Stimulated activated CD4-positive, alpha-beta T cell treated with anti-CD3 and anti-CD28 coated beads, Interleukin-12 subunit alpha, Interleukin-12 subunit beta, amount 100 ng/mL, for 48 hours (primary cell): ENCODE results near the gene TLR8.
"Not testable (repeated sequence)": the region's sequence is repeated elsewhere in the genome, so short reads cannot be mapped to it uniquely, and the experiment has no call there.

Experiments
- DNase-seq, 3 donors: peaks; one replicate each; pipeline ENCODE4 v3.0.0-alpha.2; 2020; ENCODE audit warnings: low read depth in 2 of 3, low spot score in 1 of 3

The TLR8 gene

GRCh38 chrX:12946406-12946805 is 40.0 kb downstream of the TLR8 start:
- DNase-seq = no peak

DNA sequence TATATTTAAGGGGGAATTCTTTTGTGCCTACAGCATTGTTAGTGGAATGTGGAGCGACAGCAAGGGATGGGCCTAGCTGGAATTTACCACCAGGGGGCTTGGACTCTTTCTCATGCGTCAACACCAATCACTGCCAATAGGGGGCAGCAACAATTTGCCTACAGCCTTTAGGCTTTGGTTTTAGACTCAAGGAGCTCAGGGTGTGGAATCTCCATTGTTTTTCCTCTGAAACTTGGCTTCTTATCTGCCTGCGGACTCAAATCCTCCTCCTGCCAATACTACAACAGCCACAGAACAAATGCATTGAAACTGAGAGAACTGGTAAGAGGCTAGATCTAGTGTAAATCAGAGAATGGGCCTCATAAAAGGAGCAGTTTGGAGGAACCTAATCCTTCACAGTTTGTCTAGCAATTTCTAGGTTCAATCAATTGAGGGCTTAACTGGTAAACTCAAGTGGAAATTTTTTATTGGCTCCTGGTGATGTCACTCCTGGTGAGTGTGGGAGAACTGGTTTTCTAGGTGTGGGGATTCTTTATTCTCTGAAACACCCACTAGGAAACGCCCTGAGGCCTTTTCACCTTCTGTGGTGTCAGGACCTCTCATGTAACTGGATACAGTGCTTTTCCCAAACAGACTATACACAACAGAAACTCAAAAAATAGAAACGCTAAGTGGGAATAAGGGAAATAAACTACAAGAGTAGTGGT is 40.6 kb downstream of the TLR8 start:
- DNase-seq = peak; percentile 57 to 91 (median 63)

- DNase-seq = no peak
Observed at GRCh38 chrX:12947545-12948235, 41.3 kb downstream of the TLR8 start.

- no peak for DNase-seq
Observed at GRCh38 chrX:12948495-12948894, 42.1 kb downstream of the TLR8 start.

DNA sequence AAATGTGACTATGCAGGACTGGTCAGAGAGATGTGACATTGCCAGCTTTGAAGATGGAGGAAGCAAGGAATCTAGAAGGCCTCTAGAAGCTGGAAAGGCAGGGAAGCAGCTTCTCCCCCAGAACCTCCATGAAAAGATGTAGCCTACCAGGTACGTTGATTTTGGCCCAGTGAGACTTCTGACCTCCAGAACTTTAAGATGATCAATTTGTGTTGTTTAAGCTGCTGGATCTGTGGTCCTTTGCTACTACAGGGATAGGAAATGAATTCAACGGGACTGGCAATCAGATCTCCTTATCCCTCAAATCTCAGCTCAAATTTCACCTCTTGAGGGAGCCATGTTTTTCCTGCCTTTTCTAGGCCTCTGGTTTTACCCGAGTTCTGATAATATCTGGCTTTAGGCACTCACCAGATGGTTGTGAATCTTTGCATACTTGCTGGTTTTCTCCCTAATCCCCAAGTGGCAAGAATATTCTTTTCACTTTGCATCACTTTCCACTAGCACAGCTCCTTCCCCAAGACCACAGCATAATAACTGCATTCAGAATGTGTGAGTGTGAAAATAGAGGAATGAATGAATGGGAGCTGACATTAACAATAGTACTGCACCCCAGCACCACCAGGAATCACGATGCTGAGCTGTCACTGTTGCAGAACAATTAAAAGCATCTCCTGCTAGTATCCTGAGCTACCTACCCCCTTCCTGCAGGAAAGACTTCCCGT is 42.9 kb downstream of the TLR8 start:
- DNase-seq = no peak

DNA sequence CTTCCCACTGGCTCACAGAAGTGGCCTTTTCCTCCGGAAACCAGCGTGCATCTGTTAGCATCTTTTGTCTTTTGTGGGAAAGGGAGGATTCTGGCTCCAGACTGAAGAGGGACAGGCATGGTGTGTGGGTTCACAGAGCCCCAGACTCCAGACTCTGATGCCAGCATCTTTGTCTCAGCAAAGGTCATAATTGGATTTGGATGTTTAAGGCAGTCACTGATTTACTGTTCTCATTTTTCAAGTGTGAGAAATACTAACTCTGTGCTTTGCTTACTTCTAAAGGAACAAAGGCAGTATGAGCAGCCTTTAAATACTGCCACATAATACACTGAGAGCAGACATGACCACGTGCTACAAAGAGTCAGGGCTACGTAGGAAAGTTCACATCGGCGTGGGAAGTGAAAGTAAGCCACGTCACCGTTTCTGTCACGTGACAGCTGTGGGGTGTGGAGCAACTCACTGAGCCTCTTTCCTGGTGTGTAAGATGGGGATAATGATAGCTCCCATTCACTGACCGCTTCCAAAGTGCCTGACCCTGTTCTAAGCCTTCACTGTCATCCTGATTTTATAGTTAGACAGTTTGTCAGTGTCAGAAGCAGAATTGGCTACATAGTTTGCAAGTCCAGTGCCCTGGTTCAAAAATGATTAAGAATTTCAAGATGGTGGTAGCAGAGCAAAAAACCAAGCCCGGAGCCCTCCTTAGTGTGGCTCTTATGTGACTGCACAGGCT is 43.7 kb downstream of the TLR8 start:
- DNase-seq = peak; percentile 74 to 91 (median 82)

DNA sequence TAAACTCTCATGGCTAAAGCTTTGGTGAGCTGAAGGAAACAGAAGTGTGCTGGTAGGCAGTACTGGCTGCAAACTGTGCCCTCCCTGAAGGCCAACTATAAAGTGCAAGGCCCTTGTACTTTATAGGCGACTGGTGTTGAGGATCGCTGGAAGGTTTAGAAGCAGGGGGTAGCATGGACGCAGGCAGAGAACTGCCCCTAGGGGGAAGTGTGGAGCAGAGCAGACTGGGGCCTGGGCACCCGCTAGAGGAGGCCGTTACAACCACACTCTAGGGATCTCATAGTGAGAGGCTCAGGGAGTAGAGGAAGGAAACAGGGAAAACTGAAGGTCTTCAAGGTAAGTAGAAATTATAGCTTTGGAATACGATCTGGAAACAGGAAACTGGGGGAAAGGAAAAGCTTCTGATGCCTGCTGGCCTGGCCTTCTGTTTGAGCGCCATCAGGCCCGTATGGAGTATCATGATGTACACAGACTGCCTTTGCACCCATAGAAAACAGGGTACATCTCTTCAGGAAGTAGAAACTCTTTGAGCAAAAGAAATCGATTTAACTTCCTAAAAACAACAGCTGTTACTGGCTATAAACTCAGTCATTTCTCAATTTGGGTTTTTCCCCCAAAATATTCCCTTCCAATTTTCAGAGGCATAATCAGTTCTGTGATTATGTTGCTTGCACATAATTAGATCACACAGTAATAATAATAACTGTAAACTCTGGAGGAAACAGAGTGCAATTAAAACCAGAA is 44.6 kb downstream of the TLR8 start:
- DNase-seq = peak in 2 of 3 donors; percentile 53 to 69

- DNase-seq = no peak
Observed at GRCh38 chrX:12951595-12951975, 45.2 kb downstream of the TLR8 start.

GRCh38 chrX:12953420-12953819 is 47.0 kb downstream of the TLR8 start:
- DNase-seq = no peak

GRCh38 chrX:12954376-12954775 is 48.0 kb downstream of the TLR8 start:
- DNase-seq = no peak

DNA sequence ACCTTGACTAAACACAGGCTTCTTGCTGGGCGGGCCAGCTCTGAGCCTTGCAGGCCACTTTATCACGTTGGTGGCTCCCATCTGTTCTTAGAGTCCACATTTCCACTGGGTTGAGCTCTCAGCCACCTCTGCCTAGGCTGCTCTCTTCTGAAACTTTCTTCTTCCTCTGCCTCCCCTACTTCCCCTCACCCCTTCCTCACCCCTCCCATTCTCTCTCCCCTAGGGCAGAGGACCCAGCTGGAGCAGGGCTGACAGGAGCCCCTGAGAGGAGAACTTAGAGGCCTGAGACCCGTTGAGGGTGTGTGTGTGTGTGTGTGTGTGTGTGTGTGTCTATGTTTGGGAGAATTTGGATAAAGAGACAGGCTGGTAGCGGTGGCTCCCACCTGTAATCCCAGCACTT is 48.6 kb downstream of the TLR8 start:
- DNase-seq = no peak

- DNase-seq = peak in 1 of 3 donors; percentile 51
Observed at GRCh38 chrX:12955882-12956703, 49.7 kb downstream of the TLR8 start.

DNA sequence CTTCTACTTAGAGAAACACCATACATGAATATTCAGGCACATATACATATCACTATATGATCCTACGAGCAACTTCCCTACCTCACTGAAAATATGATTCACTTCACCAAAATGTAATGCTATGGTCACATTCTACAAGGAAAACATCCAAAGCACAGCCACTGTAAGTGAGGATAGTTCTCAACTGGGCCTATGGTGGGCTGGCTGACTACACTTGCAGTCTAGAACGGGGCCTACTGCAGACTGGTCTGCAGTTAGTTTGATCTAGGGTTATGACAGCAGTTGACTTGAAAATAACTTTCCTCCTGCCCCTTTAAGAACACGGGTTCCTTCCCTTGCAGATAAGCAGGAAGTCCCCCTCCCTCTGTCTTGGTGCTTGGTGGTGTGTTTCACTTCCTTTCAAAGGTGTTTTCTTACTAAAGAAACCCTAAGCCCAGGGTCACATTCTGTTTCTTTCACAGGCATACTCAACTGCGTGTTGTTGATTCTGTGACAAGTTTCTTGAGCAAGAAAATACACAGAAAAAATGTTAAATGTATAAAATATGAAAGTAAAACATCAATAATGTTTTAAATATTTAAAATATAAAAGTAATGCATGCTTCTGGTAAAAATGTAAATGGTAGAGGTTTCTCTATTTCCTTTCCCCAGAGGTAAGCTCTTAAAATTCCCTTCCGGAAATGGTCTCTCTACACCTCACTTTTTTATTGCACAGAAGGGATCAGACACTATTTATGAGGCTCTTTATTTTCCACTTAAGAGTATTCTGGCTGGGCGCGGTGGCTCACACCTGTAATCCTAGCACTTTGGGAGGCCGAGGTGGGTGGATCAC is 50.5 kb downstream of the TLR8 start:
- DNase-seq = peak in 1 of 3 donors; percentile 59

GRCh38 chrX:12958059-12958458 is 51.6 kb downstream of the TLR8 start:
- no peak for DNase-seq

GRCh38 chrX:12958461-12958860 is 52.0 kb downstream of the TLR8 start:
- no peak for DNase-seq

DNA sequence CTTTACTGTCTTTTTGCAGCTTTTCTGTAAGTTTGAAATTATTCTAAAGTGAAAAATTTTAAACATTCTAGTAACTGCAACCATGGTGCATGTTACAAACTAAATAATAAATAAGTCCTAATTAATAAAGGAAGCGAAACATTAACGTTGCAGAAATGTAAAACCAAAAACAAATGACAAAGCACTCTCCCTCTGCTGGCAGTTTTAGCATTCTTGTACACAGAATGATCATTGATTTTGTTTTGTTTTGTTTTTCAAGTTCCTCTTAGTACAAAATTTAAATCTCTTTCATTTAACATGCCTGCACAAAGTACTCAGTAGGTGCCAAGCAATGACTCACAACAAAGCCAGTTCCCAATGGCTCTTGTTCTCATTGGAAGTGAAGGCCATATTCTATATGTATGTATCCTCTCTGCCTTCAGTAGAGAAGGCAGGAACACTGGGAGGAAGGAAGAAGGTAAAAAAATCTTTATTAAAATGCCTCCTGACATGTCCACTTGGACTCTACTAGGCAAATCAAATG is 54.8 kb downstream of the TLR8 start:
- DNase-seq = no peak

- no peak for DNase-seq
Observed at GRCh38 chrX:12962041-12962504, 55.7 kb downstream of the TLR8 start.

- not testable (repeated sequence) for DNase-seq
Observed at GRCh38 chrX:12963210-12963850, 56.9 kb downstream of the TLR8 start.
